Measurements from ENCODE around the gene SH3PXD2A.

Gene SH3PXD2A

DNA sequence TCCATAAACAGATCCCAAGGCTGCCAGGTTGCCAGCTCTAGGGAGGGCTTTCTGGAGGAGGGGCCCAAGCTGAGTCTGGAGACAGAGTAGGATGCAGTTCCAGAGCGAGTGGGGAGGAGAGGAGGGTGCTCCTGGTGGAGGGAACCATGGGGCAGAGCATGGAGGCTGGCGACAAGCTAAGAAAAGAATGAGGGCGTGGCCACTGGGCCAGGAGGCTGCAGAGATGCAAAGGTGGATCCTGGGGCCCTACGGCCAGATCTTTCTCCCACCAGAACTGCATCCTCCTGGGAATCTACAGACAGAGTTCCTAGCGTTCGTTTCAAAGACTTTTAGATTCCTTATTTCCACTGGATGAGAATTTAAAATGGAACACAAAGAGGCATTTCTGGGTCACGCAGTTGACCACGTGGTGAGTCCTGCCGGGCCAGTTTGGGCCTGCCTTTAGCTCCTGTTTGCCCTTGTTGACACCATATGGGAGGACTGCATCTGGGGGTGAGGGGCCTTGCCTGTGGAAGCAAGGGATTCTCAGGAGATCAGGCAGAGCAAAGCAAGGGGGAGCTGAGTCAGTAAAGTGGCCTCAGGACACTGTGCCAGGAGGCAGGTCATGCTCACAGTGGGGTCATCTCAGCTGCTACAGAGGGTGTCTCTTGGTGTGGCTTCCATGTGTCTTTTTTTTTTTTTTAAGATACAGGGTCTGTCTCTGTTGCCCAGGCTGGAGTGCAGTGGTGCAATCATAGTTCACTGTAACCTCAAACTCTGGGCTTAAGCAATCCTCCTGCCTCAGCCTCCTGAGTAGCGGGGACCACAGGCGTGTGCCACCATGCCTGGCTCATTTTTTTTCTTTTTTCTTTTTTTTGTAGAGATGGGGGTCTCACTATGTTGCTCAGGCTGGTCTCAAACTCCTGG is 137.8 kb downstream of the SH3PXD2A start:
- no peak for DNase-seq

DNA sequence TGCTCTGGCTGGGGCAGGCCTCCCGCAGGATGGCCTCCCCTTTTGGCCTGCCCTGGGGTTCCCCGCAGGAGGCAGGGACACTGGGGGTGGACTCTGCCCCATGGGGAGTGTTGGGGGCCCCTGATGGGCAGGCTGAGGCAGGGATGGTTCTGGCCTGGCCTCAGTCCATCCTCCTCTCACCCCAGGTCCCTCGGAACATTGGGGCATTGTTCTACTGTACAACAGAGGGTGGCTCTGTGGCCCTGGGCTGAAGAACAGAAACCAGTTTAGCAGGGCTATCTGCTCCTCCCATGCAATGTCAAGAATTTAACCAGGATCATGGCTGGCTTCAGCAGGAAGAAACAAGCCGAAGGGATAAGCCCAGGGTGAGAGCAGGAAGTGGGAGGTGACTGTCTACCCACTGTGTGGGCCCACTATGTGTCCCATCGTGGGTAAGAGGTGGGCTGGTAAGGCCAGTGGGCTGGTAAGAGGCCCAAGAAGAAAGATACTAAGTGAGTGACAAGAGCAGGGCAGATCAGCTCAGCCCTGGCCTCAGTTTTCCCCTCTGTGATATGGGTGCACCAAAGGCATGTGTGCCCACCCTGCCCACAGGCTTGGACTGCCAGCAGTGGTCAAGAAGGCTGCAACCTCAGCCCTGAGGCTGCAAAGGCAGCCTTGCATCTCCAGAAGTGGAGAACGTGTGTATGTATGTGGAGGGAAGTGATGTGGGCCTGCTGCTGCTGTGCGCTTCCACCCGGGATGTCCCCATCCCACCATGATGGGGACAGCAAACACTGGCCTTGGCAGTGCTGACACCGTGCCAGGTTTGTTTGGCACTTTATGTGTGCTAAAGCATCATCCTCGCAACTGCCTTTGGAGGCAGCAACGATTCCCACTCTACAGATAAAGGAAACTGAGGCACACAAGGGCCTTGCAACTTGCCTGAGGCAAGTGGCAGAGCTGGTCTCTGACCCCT is 138.9 kb downstream of the SH3PXD2A start:
- no peak for DNase-seq

DNA sequence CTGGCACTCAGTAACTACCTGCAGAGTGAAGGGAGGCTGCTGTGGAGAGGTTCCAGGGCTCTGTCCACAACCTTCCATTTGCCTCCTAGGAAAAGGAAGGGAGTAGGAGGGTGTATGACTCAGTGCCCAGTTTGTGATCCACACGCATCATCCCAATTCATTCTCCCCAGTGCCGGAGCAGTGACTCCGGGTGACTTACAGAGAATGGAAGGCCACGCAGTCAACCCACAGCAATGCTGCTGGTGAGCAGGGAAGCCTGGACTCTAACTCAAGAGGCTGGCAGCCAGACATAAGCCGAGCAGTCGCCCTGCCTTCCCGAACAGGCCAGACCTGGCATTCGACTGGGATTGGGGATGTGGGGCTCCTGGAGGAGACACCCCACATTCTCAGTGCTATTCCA is 139.9 kb downstream of the SH3PXD2A start:
- DNase-seq, result no peak

DNA sequence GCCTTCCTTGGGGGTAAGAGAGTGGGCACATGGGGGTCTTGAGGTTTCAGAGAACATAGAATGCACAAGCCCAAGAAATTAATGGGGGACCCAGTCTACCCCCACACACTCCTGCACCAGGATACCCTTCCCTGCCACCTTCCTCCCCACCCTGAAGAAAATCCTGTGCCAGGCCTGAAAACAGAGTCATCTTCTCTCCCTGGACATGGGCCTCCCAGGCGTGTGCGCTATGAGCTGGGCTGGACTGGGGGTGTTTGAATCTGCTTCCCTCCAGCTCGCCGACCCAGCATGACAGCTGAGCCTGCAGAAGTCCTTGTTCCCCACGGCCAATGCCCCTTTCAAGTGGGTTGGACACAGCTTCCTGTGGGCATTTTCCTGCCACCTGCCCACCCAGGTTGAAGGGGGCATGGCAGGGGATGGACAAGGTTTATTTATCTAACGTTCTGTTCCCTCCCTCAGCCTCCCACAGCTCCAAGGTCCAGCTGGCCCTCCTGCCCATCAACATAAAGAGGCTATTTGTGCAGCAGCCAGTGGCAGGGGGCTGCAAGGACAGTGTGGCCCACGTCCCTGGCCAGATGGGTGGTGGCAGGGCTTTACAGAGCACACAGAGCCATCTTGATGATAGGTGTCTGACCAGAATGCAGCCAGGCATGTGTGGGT is 141.0 kb downstream of the SH3PXD2A start:
- no peak for DNase-seq

DNA sequence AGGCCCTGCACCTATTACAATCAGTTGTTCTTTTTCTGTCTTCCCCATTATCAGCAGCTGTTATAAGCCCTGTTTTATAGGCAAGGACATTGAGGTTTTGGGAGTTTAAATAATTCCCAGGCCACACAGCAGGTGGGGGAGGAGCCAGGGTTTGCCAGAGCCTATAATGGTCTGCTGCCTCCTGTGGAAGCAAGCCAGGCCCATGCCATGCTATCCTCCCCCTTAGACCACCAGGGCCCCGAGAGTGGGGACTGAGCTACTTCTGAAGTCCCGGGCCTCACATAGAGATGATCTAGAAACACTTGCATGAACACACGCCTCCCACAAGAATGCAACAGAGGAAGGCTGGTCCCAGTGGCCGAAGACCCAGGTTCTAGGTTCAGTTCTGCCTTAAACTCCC is 141.7 kb downstream of the SH3PXD2A start:
- DNase-seq, result no peak

DNA sequence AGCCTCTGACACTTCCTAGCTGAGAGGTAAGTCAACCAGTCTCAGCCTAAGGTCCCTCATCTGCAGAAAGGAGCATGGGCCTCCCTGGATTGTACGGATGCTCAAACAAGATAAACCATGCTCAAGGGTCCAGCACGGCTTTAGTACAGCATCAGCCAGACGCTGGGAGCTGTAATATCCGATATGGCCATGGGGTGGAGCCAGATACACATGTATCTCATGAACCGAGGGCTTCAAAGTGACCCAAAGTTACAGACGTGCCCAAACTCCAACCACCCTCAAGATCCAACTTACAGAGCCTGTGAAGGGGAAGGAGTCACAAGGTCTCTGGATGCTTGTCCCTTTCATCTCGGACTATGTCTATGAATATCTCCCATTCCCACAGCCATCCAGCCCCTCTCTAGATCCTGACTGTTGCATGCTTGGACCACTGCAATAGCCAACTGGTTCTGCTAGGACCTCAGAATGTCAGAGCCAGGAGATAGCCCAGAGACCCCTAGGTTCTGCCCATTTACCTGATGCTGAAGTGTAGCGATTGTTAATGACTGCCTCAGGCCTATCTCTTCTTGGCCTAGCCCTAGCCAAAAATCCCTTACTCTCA is 142.4 kb downstream of the SH3PXD2A start:
- peak; percentile 89 for DNase-seq

DNA sequence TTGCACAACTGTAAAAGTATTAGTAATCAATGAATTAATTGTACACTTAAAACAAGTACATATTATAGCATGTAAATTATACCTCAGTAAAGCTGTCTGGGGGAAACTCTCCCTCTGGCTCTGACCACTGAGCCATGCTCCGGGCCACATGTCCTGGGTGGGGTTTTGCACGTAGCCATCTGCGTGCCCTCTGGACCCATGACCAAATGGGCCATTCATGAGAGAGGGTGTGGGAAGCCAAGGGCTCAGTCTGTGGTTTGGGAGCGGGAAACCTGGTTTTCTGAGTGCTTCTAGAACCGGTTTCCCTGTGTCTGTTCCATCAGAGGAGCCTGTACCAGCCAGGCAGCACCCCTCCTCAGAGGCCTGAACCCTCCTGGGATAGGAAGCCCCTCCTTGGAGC is 143.2 kb downstream of the SH3PXD2A start:
- DNase-seq, result no peak

DNA sequence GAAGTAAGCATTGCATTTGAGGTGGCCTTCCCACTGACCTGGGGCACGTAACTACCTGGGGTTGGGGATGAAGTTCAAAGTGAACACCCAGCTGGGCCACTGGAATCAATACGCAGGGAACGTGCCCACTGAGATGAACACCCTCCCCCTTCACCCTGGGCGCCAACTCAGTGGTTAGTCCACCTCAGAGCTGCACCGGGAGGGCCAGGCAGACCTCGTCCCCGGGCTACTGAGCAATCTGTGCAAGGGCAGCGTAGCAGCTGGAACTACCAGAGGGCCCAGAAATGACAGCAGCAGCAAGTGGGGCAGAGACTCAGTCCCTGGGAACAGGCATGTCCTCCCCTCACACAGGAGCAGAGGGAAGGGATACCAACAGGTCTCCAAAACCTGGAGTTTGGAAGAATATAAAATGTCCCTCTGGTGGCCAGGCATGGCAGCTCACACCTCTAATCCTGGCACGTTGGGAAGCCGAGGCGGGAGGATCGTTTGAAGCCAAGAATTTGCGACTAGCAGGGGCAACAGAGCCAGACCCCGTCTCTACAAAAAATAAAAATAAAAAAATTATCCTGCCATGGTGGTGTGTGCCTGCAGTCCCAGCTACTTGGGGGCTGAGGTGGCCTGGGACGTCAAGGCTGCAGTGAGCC is 143.9 kb downstream of the SH3PXD2A start:
- DNase-seq, result no peak

DNA sequence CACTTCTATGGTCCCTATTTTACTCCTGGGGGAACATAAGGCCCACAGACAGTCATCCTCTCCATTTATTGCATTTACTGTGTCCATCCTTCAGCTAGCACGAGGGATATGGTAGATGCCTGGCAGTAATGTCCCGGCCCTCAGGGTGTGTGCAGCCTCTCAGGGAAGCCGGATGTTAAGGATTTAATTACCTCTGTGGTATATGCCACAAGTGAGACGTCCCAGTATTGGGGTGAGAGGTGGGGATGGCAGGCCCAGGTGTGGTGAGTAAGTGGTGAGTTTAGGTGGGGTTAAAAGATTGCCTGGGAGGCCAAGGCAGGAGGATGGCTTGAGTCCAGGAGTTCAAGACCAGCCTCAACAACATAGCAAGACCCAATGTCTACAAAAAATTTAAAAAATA is 144.9 kb downstream of the SH3PXD2A start:
- no peak for DNase-seq

DNA sequence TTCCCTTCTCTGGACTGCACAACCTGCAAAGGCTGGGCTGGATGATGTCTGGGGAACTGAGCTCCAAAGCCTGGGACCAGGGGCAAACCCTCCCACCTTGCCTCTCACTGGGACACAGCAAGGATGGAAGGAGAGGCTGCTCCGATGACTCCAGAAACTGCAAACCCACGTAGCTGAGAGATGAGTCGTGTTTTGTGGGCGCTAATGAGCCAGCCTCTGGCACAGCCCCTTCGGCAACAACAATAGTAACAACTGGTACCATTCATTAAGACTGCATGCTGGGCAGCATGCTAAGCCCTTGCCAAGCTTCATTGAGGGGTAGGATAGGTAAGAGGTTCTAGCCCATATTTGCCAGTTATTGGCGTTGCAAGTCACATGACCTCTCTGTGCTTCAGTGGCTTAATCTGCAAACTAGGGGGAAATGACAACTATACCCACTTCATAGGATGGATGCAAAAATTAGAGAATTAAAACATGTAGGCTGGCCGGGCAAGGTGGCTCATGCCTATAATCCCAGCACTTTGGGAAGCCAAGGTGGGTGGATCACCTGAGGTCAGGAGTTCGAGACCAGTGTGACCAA is 145.9 kb downstream of the SH3PXD2A start:
- DNase-seq, result no peak

DNA sequence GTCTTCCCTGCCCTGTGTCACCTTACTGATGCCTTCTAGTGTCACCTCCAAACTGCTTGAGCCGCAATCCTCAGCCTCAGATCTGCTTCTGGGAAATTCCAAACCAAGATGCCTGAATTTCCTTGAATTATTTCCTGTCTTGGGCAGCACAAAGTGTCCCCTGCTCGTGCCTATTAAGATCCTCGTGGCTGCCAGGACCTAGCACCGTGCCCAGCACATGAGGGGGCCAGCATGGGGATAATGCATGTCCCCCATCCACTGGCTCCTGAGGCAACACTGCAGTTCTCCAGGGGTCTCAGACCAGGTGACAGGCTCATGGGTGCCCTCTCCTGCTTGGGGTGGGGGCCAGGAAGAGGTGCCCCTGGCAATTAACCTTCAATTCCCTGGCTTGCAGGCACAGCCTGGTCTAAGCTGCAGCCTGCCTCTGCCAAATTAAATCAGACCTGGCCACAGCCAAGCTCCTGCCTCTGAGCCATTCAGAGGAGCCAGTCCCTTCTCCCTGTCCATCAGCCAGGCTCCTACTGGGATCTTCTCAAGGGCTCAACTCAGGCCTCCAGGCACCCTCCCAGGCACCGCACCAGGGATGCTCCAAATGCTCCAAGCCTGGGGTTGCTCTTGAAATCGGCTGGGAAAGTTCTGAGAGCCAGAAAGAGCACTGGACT is 146.6 kb downstream of the SH3PXD2A start:
- DNase-seq, result no peak

DNA sequence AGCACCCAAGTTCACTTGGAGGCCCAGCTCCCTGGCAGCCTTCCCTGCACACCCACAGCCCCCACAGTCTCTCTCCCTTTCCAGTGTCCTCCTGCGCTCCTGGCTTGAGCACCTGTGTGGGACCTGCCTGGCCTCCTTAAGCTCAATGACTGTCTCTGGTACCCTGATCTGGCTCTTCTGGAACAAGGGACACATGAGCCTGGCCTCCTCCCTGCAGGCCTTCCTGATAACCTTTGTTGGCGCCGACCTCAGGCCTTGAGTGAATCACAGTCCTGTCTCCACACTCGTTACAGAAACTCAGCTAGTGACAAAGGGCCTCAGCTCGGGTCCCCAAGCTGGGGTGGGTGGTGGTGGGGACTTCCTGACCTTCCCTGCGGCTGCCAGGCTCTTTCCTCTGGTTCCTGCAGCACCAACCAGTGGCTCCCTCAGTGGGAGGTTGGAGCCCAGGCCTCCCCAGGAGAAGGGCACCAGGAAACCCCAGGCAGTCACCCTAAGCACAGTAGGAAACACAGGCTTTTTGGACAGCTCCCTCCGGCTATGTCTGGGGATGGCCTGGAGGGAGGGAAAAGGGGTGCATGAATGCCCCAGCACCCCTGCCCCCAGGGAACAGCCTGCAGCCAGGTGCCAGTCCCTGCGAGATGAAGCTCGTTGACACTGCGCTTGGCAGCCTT is 147.3 kb downstream of the SH3PXD2A start:
- no peak for DNase-seq

DNA sequence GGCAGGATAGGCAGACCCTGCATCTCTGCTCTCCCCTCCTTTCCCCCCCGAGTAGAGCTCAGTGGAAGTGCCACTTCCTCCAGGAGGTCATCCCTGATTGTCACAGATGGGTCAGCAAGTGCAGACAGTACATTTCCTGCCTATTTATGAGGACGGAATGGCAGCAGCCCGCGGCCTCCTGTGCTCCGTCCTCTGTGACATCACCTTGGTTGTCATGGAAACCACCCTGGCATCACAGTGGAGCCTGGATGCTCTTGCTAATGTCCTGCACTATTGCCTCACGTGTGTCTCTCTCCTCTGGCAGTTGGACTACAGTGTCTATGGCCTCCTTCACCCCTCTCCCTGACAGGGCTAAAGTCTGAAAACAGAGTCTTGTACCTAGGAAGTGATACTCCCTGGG is 148.6 kb downstream of the SH3PXD2A start:
- no peak for DNase-seq

DNA sequence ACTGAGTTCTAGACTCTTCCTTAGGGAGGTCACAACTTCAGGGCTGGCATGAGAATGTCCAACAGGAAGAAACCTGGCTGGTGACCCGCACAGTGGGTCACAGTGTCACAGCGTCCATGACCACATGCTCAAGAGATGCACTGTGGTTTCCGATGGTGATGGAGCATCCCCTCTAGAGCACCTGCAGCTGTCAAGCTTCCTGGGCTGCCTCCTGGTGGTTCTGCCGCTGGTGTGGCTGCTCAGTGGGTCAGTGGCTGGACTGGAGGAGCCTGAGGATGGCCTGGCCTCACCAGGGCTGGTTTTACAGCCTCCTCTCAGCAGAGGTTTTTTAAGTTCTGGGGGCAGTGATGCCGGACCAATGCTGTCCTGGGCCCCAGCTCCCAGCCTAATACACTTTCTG is 149.3 kb downstream of the SH3PXD2A start:
- DNase-seq, result no peak

DNA sequence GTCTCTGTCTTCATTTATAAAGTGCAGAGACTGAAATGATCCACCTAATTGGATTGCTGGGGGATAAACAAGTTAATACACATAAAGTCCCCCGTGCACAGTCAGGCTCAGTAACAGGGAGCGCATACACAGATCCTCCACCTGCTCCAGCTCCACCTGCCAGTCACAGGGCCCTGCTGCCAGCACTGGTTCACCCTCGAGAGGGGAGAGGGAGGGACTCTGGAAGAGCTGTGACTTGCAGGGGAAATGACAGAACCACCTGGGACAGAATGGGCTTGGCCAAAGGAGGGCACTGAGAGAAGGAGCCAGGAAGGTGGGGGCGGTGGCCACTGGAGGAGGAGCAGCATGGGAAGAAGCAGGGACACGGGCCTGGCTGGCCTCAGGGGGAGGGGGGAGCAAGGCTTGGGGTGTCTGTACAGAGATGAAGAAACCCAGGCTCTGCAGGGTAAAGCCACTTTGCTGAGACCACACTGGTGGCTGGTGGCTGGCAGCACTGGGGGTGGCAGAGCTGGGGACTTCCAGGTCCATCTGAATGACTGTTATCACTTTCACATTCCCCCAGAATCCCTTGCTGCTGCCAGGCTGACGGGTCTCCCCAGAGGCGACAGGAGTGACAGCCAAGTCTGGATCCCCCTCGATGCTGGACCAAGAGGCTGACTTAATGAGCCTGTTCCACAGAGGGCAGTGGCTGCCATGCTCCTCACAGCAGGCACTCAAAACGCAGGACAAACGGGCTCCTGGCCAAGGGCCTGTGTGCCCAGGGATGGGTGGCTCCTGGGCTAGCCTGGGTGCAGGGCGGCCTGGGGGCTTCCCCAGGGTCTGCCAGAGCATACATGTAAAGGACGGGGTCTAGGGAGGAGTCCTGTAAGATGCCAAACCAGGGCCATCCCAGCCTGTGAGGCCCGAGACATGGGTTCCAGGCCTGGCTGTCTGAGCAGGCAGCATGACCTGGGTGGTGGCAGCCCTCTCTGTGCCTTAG is 151.1 kb downstream of the SH3PXD2A start:
- DNase-seq, result no peak

DNA sequence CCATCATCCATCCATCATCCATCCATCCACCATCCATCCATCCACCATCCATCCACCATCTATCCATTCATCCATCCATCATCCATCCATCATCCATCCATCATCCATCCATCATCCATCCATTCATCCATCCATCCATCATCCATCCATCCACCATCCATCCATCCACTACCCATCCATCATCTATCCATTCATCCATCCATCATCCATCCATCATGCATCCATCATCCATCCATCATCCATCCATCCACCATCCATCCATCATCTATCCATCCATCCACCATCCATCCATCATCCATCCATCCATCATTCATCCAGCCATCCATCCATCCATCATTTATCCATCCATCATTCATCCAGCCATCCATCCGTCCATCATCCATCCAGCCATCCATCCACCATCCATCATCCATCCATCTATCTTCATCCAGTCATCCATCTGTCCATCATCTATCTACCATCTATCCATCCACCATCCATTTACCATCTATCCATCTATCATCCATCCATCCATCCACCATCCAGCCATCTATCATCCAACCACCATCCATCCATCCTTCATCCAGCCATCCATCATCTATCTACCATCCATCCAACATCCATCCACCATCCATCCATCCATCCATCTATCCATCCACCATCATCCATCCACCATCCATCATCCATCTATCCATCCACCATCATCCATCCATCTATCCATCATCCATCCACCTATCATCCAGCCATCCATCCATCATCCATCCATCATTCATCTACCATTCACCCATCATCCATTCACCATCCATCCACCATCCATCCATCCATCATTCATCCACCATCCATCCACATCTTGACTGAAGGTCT is 153.8 kb downstream of the SH3PXD2A start:
- no peak for DNase-seq

DNA sequence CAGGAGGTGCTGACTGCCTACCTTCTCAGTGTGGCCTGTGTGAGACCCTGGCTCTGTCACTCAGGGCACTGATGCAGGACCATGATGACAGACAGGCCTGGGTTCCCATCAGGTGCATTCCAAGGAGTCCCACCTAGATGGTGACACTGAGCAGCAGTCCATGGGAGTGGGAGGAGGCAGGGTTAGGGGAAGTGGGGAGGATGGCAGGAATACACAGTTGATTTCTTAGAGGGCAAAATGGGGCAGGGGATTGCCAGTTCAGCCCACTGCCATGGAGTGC is 155.0 kb downstream of the SH3PXD2A start:
- DNase-seq, result no peak

DNA sequence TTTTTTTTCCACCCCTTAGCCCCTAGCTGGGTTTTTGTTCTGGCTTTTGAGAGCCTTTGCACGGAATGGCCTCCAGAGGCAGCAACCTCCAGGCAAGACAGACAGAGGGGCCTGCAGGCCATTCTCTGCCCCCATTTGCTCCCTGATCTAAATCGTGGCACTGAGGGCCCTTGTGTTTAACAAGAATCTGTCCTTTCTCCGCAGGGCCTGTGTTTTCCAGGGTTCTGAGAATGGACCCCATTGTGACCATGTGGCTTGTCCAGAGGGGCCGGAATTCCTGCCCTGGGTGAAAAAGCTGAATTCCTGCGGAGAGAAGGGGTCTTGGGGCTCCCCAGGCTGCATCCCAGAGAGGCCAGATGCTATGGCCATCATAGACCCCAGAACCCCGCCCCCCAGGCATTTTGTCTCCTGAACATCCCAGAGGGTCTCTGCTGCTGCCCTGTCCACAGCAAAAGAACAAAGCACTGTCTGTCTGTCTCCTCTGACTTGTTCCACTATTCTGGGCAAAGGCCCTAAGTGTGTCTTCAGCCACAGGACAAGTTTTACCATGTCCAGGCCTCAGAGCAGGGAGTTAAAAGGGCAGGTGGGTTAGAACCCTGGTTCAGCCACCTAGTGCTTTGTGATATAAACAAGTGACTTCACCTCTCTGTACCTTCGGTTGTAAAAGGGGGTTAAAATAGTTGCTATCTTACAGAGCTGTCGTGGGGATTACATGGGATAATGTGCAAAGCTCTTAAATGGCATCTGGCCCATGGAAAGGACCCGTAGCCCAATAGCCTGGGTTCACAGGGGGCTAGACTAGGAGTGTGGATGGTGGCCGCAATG is 155.6 kb downstream of the SH3PXD2A start:
- DNase-seq, result no peak
